Activated T-helper 1 cell treated with Interleukin-2 at 50 U/mL for 16 hours (primary cell): ENCODE measurements around the gene B3GALT2.

Source experiments
- DNase-seq: peaks from one replicate; pipeline ENCODE4 v3.0.0-alpha.2; 2020; ENCODE audit warnings: low read depth

The B3GALT2 gene

GRCh38 chr1:193181985-193182384 lies 4.4 kb downstream of the B3GALT2 start:
- no peak for DNase-seq

GRCh38 chr1:193181536-193181935 lies 4.9 kb downstream of the B3GALT2 start:
- no peak for DNase-seq

- DNase-seq = no peak
Observed at GRCh38 chr1:193179094-193179493, 7.3 kb downstream of the B3GALT2 start.

- DNase-seq = no peak
Observed at GRCh38 chr1:193176788-193177187, 9.6 kb downstream of the B3GALT2 start.

- no peak for DNase-seq
Observed at GRCh38 chr1:193176113-193176512, 10.3 kb downstream of the B3GALT2 start.

- DNase-seq = no peak
Observed at GRCh38 chr1:193157360-193157759, 29.1 kb downstream of the B3GALT2 start.

GRCh38 chr1:193156822-193157142 lies 29.6 kb downstream of the B3GALT2 start:
- DNase-seq = no peak

GRCh38 chr1:193156117-193156821 lies 30.1 kb downstream of the B3GALT2 start:
- DNase-seq = no peak

- no peak for DNase-seq
Observed at GRCh38 chr1:193144999-193145398, 41.4 kb downstream of the B3GALT2 start.

GRCh38 chr1:193144361-193144938 lies 42.0 kb downstream of the B3GALT2 start:
- no peak for DNase-seq

- DNase-seq = no peak
Observed at GRCh38 chr1:193143285-193143684, 43.1 kb downstream of the B3GALT2 start.

- DNase-seq = no peak
Observed at GRCh38 chr1:193142409-193142808, 44.0 kb downstream of the B3GALT2 start.

GRCh38 chr1:193141804-193142203 lies 44.6 kb downstream of the B3GALT2 start:
- no peak for DNase-seq

GRCh38 chr1:193140254-193140653 lies 46.2 kb downstream of the B3GALT2 start:
- no peak for DNase-seq

- DNase-seq = no peak
Observed at GRCh38 chr1:193131266-193131860, 55.0 kb downstream of the B3GALT2 start.
